CD1c-positive myeloid dendritic cell (primary cell): ENCODE results near the gene PAX8.

Experiments
- DNase-seq: peaks from one replicate; pipeline ENCODE4 v3.0.0-alpha.2; 2016; ENCODE audit errors: extremely low spot score

Gene PAX8

DNA sequence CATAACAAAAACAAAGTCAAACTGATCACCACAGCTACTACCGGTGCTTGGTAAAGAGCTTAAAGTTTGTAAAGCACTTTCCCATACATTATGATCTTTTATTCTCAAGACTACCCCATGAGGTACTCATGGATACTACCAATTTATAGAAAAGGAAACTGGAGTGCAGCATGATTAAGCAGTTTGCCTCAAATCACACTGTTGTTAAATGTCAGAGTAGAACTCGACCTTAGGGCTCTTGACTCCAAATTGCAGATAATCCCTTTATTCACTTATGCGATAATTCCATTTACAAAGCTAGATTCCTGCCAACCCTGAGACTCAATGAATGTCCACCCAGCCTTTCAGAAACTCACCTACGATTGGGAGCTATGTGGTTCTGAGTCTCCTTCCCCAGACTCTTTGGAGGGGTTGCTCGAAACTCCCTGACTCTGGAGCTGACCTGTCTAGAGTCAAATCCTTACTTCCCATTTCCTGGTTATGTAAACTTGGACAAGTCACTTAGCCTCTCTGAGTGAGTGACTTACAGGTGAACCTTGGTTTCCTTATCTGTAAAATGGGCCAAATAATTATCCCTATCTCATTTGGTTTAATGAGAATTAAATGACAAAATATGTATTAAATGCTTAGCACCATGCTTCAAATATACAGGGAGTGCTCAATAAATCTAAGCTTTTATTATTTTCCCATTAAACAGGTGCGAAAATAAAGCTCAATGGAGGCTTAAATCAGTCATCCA, 57.6 kb downstream of the PAX8 start:
- no peak for DNase-seq

DNA sequence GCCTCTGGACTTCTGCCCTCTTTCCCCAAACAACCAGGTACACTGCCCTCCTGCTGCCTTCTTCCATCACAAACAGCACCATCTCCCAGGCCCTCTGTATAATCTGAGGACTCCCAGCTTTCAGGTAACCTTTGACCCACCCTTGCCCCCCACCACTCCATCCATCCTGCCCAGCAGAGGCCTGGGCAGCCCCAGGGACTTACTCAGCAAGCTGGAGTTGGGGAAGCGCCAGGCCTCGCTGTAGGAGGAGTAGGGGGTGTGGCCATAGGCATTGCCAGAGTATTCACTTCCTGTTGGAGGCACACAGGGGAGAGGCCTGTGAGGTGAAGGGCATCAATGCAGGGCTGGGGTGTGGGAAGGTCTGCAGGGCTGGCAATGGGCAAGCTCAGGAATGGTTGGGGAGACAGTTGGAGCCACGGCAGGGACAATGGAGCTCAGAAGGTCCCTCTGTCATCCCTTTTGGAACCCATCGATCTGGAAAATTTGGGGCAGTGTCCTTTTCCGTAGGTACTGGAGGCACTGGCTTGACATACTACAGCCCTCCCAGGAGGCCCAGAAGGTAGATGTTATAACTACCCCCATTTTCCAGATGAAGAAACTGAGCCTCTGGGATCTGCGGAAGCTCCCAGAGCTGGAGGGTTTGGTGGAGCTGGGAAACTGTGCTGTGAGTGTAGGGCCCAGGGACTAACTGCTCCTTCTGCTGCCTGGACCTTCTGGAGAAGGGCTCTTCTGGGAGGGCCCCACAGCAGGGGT, 58.7 kb downstream of the PAX8 start:
- DNase-seq, result peak; percentile 82

- no peak for DNase-seq
Measured at GRCh38 chr2:113219525-113219888, 59.2 kb downstream of the PAX8 start.

- no peak for DNase-seq
Measured at GRCh38 chr2:113219092-113219441, 59.7 kb downstream of the PAX8 start.

DNA sequence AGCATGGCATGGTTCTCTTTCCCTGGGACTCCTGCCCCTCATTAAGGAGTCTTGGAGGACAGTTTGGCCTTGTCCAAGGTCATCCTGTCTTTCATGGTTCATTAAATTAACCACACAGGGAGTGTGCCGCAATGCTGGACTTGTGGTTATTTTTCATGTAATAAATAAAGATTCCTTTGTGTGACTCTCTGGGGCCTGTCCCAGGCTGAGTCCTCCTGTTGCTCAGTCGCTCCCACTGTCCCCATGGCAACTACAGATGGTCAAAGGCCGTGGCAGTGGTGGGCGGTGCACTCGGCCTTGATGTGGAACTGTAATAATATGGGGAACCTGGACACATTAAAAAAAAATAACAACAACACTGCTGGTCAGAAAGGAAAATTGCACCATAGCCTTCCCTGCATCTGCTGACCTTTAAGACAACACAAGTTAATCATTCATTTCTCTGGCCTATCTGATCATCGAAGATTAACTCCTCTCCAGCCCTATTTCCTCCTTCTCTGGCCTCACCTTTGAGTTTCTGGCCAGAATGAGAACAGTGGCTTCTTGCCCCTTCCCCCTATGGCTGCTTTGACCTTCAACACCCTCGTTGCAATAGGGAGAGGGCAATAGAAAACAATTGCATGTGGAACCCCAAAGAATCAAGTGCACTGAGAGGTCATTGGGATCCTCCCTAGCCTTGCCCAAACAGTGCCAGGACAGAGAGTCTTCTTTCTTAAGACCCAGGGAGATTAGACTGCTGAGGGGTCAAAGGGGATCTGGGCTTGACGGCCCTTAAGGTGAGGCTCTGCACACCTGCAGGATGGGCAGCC, 60.2 kb downstream of the PAX8 start:
- DNase-seq, result peak; percentile 95

GRCh38 chr2:113217455-113218282, 61.1 kb downstream of the PAX8 start:
- peak; percentile 62 for DNase-seq

GRCh38 chr2:113216891-113217454, 61.7 kb downstream of the PAX8 start:
- DNase-seq, result no peak

DNA sequence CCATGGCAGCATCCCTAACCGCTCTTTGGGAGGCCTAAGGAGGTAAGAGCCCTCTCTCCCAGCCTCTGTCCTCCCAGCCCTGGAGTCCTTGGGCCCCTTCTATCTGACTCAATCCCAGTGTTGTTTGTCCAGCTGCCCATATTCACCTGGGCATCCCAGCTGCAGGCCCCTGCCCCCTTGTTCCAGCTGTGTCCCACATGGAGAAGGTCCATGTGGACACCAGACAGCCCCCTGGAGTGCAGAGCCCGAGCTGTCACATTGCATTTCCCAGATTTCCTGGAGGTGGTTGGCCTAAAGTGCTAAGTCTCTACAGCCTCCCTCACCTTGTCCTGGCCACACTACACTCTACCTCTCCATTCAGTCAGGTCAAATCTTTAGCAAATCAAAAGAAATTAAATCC, 62.4 kb downstream of the PAX8 start:
- DNase-seq, result no peak

- no peak for DNase-seq
Measured at GRCh38 chr2:113215056-113215455, 63.7 kb downstream of the PAX8 start.

DNA sequence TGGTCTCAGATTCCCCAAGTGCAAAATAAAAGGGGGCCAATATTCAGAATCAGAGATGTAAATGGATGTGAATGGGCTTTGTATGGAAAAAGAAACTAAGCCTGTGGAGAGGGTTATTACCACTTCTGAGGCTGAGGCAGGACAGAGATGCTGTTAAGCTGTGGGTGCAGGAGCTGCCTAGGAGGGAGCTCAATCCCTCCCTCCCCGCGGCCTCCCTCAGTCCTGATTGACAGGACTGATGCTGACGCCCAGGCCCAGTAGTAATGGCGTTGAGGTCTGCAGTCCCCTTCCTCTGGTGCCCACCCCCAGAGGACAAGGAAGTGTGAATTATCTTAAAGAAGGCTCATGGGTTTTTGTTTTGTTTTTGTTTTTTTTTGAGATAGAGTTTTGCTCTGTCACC, 64.6 kb downstream of the PAX8 start:
- no peak for DNase-seq

GRCh38 chr2:113213061-113213930, 65.4 kb downstream of the PAX8 start:
- DNase-seq, result no peak

DNA sequence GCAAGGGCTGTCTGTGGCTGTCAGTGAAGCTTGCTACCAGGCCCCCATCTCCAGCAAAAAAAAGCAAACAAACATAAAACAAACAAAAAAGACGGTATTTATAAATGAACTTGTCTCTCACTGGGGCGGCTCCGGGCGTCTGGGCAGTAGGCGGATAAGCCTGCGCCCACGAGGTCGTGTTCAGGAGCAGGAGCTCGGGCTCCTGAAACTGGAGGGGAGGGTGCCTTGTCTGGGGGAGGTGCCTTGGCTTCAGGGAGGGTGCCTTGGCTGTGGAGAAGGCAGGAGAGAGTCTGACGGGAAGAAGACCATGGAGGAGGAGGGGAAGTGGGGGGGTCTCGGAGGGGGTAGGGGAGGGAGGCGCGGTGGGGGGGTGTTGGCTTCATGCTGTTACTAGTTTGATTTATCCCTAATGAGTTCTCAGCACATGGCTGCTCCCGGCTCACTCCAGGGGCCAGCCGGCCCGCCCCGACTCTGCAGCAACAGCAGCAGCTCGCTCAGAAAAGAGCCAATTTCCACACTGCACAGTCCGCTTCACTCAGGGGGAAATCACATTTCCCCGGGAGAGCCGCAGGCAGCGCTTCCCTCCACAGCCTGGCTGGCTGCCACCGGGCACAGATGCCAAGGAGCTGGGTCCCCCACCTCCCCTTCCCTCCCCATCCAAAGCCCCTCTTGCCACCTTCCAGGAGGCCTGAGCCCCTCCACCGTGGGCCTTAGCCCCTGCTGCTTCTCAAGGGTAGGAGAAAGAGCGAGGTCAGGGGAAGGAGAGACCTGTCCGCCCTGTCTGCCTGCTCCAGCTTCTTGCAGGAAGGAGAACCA, 66.3 kb downstream of the PAX8 start:
- DNase-seq, result peak; percentile 48

- peak; percentile 71 for DNase-seq
Measured at GRCh38 chr2:113211226-113212105, 67.3 kb downstream of the PAX8 start.

- no peak for DNase-seq
Measured at GRCh38 chr2:113209646-113210171, 69.0 kb downstream of the PAX8 start.

GRCh38 chr2:113209011-113209645, 69.6 kb downstream of the PAX8 start:
- no peak for DNase-seq

DNA sequence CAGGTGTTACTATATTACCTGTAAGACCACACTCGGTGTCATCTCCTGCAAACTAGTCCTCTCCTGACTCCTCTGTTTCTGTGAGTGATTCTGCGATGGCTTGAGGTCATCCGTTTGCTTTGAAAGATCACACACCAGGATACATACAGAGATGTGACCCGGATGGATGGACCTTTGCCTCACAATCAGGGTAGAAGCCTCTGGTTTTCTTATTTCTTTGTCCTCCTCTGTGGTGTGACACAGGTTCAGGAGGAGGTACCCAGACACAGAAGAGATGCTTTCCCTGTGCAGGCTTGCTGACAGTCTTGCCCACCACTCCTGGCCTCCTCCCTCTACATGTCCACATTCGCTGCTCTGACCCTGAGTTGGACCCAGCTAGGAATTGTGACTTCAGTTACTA, 70.3 kb downstream of the PAX8 start:
- DNase-seq, result no peak

GRCh38 chr2:113207021-113207420, 71.7 kb downstream of the PAX8 start:
- no peak for DNase-seq

DNA sequence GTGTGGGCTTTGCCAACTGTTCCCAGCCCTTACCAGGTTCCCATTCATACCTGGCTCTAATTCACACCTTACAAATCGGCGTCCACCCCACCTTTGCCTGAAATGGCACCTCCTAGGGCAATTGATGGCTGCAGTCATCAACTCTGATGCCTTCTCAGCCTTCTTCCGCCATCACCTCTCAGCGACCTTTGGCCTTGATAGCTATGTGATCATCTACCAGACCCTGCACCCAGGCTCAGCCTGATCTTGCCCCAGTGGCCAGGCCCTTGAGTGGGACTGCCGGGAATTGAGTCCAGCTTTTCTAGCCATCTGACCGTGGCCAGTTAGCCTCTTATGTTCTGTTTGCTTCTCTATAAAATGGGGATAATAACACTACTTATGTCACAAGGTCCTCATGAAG, 72.5 kb downstream of the PAX8 start:
- DNase-seq, result no peak
